Astrocyte of the cerebellum (primary cell): ENCODE results near the gene SIRPB2.

Experiments
- DNase-seq: peaks from one replicate; pipeline ENCODE4 v3.0.0-alpha.2; 2011; ENCODE audit warnings: low read depth
- H3K4me3 ChIP-seq: 2 replicates; pipeline ENCODE4 v1.5.1; 2011; ENCODE audit warnings: mild to moderate bottlenecking, low read depth, low read length, moderate library complexity
- in situ Hi-C: cut with HindIII; loops from 2 replicates; pipeline ENCODE4 v1.10.0; 2017; ENCODE audit warnings: low sequenced_read_pairs
- TF ChIP-seq, protein P1 (sequence below): IDR thresholded peaks from 2 replicates; pipeline ENCODE4 v1.5.1; 2012; ENCODE audit warnings: low read length, low read depth, moderate library complexity, mild to moderate bottlenecking; ENCODE audit errors: missing control alignments

The SIRPB2 gene

DNA sequence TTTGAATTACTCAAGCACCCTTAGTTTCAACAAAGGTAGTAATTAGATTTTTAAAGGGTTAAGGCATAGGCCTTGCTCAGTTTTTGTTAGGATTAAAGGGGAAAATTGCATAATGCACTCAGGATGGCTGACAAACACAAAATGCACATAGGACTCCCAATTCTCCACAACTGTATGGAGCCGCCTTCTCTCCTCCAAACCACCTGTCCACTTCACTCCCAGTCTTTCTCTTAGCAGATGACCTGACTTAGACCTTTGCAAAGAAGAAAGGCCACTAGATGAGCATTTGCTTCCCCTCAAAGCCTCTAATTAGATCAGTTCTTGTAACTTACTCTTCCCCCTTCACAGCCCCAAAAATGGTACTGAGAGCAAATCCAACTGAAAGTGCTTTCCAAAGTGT is 44.7 kb downstream of the SIRPB2 start:
- no peak for DNase-seq
- in situ Hi-C loops: no loop called here
- no peak overlapping the region for H3K4me3 ChIP-seq
- TF ChIP-seq, protein P1, sequence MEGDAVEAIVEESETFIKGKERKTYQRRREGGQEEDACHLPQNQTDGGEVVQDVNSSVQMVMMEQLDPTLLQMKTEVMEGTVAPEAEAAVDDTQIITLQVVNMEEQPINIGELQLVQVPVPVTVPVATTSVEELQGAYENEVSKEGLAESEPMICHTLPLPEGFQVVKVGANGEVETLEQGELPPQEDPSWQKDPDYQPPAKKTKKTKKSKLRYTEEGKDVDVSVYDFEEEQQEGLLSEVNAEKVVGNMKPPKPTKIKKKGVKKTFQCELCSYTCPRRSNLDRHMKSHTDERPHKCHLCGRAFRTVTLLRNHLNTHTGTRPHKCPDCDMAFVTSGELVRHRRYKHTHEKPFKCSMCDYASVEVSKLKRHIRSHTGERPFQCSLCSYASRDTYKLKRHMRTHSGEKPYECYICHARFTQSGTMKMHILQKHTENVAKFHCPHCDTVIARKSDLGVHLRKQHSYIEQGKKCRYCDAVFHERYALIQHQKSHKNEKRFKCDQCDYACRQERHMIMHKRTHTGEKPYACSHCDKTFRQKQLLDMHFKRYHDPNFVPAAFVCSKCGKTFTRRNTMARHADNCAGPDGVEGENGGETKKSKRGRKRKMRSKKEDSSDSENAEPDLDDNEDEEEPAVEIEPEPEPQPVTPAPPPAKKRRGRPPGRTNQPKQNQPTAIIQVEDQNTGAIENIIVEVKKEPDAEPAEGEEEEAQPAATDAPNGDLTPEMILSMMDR: no peak

DNA sequence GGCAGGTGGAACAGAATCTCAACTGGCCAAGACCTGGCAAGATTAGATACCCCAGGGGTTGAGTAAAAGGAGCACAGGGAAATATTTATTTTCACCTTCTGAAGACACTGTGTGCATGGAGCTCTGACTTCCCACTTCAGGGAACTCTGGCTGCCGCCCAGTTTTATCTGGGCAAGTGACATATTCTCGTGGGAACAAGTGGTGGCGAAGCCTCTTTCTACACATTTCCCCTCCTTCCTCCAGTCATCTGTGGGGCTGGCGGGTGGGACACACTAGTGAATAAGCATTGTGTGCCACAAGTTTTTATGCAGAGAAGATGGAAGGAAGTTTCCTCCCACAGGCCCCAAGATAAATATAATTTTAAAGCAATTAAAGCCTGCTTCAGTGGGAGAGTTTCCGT is 48.1 kb downstream of the SIRPB2 start:
- TF ChIP-seq, protein P1: no peak
- DNase-seq: no peak
- in situ Hi-C loops: no loop called here
- H3K4me3 ChIP-seq: no peak overlapping the region

DNA sequence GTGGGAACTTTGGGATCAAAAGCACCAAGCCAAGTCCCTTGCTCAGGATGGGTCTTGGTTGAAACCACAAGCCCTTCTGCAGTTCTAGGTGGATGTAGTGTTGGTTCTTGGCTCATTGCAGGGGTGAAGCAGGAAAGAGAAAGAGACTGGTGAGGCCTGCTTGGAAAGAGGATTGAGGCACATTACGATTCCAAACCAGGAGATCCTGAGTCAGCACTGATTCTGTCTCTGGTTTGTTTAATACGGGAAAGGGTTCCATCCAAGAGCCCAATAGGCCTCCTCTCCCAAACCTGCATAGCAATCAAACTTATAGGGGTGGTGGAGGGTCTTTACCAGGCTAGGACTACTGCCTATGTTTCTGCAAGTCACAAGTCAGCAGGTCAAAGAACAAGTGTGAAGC is 48.9 kb downstream of the SIRPB2 start:
- DNase-seq: no peak
- in situ Hi-C loops: no loop called here
- no peak overlapping the region for H3K4me3 ChIP-seq
- TF ChIP-seq, protein P1: no peak

DNA sequence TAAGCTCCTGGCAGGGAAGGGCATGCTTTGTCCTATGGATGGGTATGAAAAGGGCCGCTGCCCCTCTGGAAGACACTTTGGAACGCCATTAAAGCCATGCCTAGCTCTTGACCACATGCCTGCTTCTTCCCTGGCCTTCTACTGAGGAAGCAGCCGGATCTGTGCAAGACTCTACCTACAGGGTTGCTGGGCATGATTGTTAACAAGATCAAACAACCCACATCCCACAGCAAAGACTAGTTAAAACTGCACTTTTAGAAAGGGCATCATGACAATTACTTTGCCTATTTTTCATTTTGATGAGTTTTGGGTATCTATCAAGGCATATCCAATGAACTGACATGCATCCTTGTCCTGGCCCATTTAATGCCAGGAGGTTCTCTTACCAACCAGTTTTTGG is 50.1 kb downstream of the SIRPB2 start:
- TF ChIP-seq, protein P1: no peak
- in situ Hi-C loops: no loop called here
- DNase-seq: no peak
- H3K4me3 ChIP-seq: no peak overlapping the region

DNA sequence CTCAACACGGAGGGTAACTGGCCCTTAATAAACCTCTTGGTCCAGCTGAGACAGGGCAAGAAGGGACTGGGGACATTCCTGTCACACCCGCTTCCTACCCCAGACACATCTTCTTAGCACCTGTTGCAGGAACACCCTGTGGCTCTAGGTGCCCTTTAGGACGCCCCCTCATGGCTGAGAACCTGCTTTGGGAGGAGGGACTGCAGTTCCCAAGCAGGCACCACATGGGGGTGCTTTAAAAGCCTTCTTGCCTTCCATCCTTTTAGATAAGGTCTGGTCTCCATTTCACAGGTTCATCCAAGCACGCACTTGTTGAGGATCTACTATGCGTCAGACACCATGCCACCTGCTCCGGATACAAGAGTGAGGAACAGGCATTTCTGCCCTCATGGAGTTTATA is 51.2 kb downstream of the SIRPB2 start:
- DNase-seq: no peak
- TF ChIP-seq, protein P1: peak; percentile 52
- in situ Hi-C loops: no loop called here
- H3K4me3 ChIP-seq: no peak overlapping the region

DNA sequence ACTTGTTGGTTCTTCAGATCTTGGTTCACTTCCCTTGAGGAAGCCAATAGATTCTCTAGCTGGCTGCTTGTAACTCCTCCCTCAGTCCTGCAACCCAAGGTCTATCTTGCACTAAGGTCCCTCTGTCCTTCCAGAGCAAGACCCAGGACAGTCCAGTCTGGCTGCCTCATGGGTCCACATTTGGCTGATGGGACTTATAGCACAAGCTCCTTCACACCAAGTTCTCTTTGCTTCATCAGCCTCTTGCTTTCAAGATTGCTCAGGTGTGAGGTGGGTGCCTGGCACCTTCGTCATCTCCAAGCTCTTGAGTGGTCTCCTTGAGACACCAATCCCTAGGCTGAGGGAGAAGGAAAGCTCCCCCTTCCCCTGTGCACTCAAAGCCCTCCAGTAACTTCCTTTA is 52.9 kb downstream of the SIRPB2 start:
- no peak for DNase-seq
- in situ Hi-C loops: loop anchor here (5.0 kb wide), 1 partner anchor 116 kb away; no protein-coding TSS in a partner anchor
- no peak overlapping the region for H3K4me3 ChIP-seq
- TF ChIP-seq, protein P1: no peak
